GM12878 (cell line): ENCODE measurements around the gene FBXO15. TPM values are rescaled to one million over a fixed set of nuclear protein-coding genes. Genes with fewer than 3 reads are reported as not detected.

ENCODE experiments used
- ATAC-seq: fragments of 200-7000 bp; cut with Tn5 transposase; 3 replicates; pipeline ENCODE4 v1.9.1; 2020; ENCODE audit warnings: mild to moderate bottlenecking, moderate library complexity
- BruUV-seq: library from RNA; stranded (reverse); fragments of 400-500 nt; replicated peaks from 2 replicates; lab custom pipeline; 2021; lab: Mats Ljungman, UMichigan
- CTCF ChIA-PET: fragments of 300-600 bp; sonication (Branson Sonifier 250); formaldehyde crosslinking; extraction: SDS; loops from one replicate; lab custom pipeline; 2021; ENCODE audit warnings: inconsistent platforms; lab: Yijun Ruan, JAX
- POLR2A ChIA-PET: fragments of 350-600 bp; formaldehyde crosslinking; extraction: SDS; loops from one replicate; lab custom pipeline; 2021; ENCODE audit warnings: inconsistent platforms; lab: Charles Lee
- RAD21 ChIA-PET: fragments of 300-600 bp; sonication (Branson Sonifier 250); formaldehyde crosslinking; loops from one replicate; lab custom pipeline; 2023; ENCODE audit warnings: antibody characterized with exemption; ENCODE audit not compliant: unreplicated experiment; lab: Charles Lee
- SMC1A ChIA-PET: fragments of 300-600 bp; sonication (Branson Sonifier 250); formaldehyde crosslinking; loops from one replicate; lab custom pipeline; 2023; ENCODE audit not compliant: unreplicated experiment, uncharacterized antibody; lab: Charles Lee
- DNase-seq: peaks from one replicate; pipeline ENCODE4 v3.0.0-alpha.2; 2011; ENCODE audit warnings: low read depth, low spot score
- FAIRE-seq: peaks from 3 replicates; lab custom pipeline; 2011; peaks lifted over from hg19 to GRCh38; lab: Jason Lieb, UNC
- H2AFZ ChIP-seq: 2 replicates; pipeline ENCODE4 v1.6.0; 2011; ENCODE audit warnings: low read depth, low read length, control low read depth; ENCODE audit not compliant: control insufficient read depth
- H3K27ac ChIP-seq: 2 replicates; pipeline ENCODE4 v1.5.1; 2011; ENCODE audit warnings: control low read depth; ENCODE audit not compliant: control insufficient read depth, insufficient read depth
- H3K27me3 ChIP-seq, 2 experiments: replicated peaks in 1 of 2; 2 replicates each; pipeline versions ENCODE4 v1.6.0 to v1.6.1; 2011; ENCODE audit warnings: low read length in 1 of 2; ENCODE audit not compliant: control insufficient read depth in 2 of 2, insufficient read depth in 2 of 2
- H3K36me3 ChIP-seq, 2 experiments: 2 replicates each; pipeline ENCODE4 v1.5.1; 2011; ENCODE audit warnings: low read length in 1 of 2; ENCODE audit not compliant: control insufficient read depth in 2 of 2, insufficient read depth in 2 of 2
- H3K4me1 ChIP-seq: 2 replicates; pipeline ENCODE4 v1.6.1; 2011; ENCODE audit warnings: mild to moderate bottlenecking, low read length, moderate library complexity, mixed read lengths; ENCODE audit not compliant: control insufficient read depth, insufficient read depth
- H3K4me2 ChIP-seq: 2 replicates; pipeline ENCODE4 v1.6.0; 2011; ENCODE audit warnings: control low read depth; ENCODE audit not compliant: control insufficient read depth, insufficient read depth
- H3K4me3 ChIP-seq: fragments of 200-600 bp; sonication (generic); 2 replicates; pipeline ENCODE4 v1.5.1; 2016
- H3K79me2 ChIP-seq: 2 replicates; pipeline ENCODE4 v1.6.0; 2011; ENCODE audit warnings: low read length; ENCODE audit not compliant: control insufficient read depth, insufficient read depth
- H3K9ac ChIP-seq: 2 replicates; pipeline ENCODE4 v1.8.0; 2011; ENCODE audit warnings: low read length, control low read depth, mixed read lengths; ENCODE audit not compliant: control insufficient read depth, insufficient read depth
- H3K9me3 ChIP-seq: replicated peaks from 3 replicates; pipeline ENCODE4 v1.5.1; 2011; ENCODE audit warnings: mild to moderate bottlenecking, low read length; ENCODE audit not compliant: control insufficient read depth, insufficient read depth
- H4K20me1 ChIP-seq: 2 replicates; pipeline ENCODE4 v1.6.0; 2011; ENCODE audit not compliant: control insufficient read depth, insufficient read depth
- ATF7 ChIP-seq: fragments of 450-650 bp; IDR thresholded peaks from 2 replicates; pipeline ENCODE4 v1.6.1; 2016; ENCODE audit warnings: low read depth, mild to moderate bottlenecking
- BRCA1 ChIP-seq: IDR thresholded peaks from 2 replicates; pipeline ENCODE4 v1.6.1; 2011; ENCODE audit warnings: low read depth, low read length, improper control_type of control experiment
- GABPA ChIP-seq: IDR thresholded peaks from 2 replicates; pipeline ENCODE4 v1.6.1; 2014; ENCODE audit warnings: antibody characterized with exemption, low read depth, mild to moderate bottlenecking, inconsistent platforms
- HDAC6 ChIP-seq: fragments of 200-600 bp; sonication (generic); IDR thresholded peaks from one replicate; pipeline ENCODE4 v1.8.0; 2017; ENCODE audit warnings: antibody characterized with exemption; ENCODE audit not compliant: unreplicated experiment
- KAT2A ChIP-seq: conservative IDR thresholded peaks from 2 replicates; pipeline ENCODE4 v1.6.1; 2011; ENCODE audit warnings: low read depth, low read length; ENCODE audit not compliant: control insufficient read depth
- LARP7 ChIP-seq: fragments of 450-650 bp; IDR thresholded peaks from 2 replicates; pipeline ENCODE4 v1.6.1; 2017; ENCODE audit warnings: mild to moderate bottlenecking
- MEF2B ChIP-seq: fragments of 450-650 bp; IDR thresholded peaks from 2 replicates; pipeline ENCODE4 v1.6.1; 2018; ENCODE audit warnings: mild to moderate bottlenecking, moderate library complexity; ENCODE audit not compliant: partially characterized antibody, poor library complexity, severe bottlenecking
- MXI1 ChIP-seq: fragments of 150-350 bp; IDR thresholded peaks from 2 replicates; pipeline ENCODE4 v1.6.1; 2011; ENCODE audit warnings: low read depth, mild to moderate bottlenecking, inconsistent platforms, low read length, improper control_type of control experiment
- MYC ChIP-seq: IDR thresholded peaks from 2 replicates; pipeline ENCODE4 v1.6.1; 2011; ENCODE audit warnings: mild to moderate bottlenecking, low read length, moderate library complexity, inconsistent platforms; ENCODE audit not compliant: insufficient read depth, insufficient replicate concordance, insufficient read length, severe bottlenecking
- PAX8 ChIP-seq: fragments of 450-650 bp; IDR thresholded peaks from 2 replicates; pipeline ENCODE4 v1.6.1; 2017; ENCODE audit warnings: mild to moderate bottlenecking, moderate library complexity
- PBX3 ChIP-seq: IDR thresholded peaks from 2 replicates; pipeline ENCODE4 v1.6.1; 2011; ENCODE audit warnings: mild to moderate bottlenecking, low read depth, low read length, moderate library complexity; ENCODE audit not compliant: insufficient replicate concordance
- SMC3 ChIP-seq: IDR thresholded peaks from 2 replicates; pipeline ENCODE4 v1.6.1; 2011; ENCODE audit warnings: low read length, improper control_type of control experiment, borderline replicate concordance
- SUZ12 ChIP-seq: fragments of 200-600 bp; sonication (generic); IDR thresholded peaks from one replicate; pipeline ENCODE4 v1.6.1; 2018; ENCODE audit warnings: antibody characterized with exemption, mild to moderate bottlenecking; ENCODE audit not compliant: unreplicated experiment
- ZBED1 ChIP-seq: IDR thresholded peaks from 2 replicates; pipeline ENCODE4 v1.6.1; 2016; ENCODE audit warnings: borderline replicate concordance
- ZZZ3 ChIP-seq: IDR thresholded peaks from 2 replicates; pipeline ENCODE4 v1.6.1; 2011; ENCODE audit warnings: low read depth; ENCODE audit not compliant: control insufficient read depth, insufficient read length
- WGBS: methylation state at CpG from one replicate; pipeline ENCODE4 v1.1.6; 2016; ENCODE audit warnings: low lambda C conversion rate; ENCODE audit not compliant: insufficient replicate concordance, insufficient coverage; ENCODE audit errors: missing lambda C conversion rate; 5-methylcytosine and 5-hydroxymethylcytosine counted together
- in situ Hi-C: fragments of 300-500 bp; cut with MboI; formaldehyde crosslinking; loops from 9 replicates; pipeline ENCODE4 v1.14.3; 2018; ENCODE audit warnings: mixed read lengths
- intact Hi-C: fragments of 100-400 bp; cut with micrococcal nuclease; formaldehyde crosslinking; loops from one replicate; pipeline ENCODE4 v1.14.2; 2022; ENCODE audit not compliant: unreplicated experiment
- polyA plus RNA-seq, 11 experiments: library from polyadenylated mRNA; depleted of rRNA in 4 of 11; unstranded in 6 of 11; stranded (reverse) in 5 of 11; fragments of >200 nt; fragmentation: Nextera tagmentation in 4 of 11; fragmentation: Illumina TruSeq in 1 of 11; extraction: Ambion mirVana in 4 of 11; extraction: Trizol in 1 of 11; gene quantifications; 1 replicate in 1 of 11; 2 replicates in 10 of 11; pipeline versions ENCODE4 v1.2.1 to v1.2.3, GENCODE V29; 2011 to 2016; ENCODE audit warnings: inconsistent platforms in 2 of 11, missing spikeins in 2 of 11, low read depth in 1 of 11
- total RNA-seq, 4 experiments: library from RNA; depleted of rRNA in 3 of 4; stranded (reverse); fragments of >200 nt in 3 of 4; fragmentation: Illumina TruSeq in 1 of 4; extraction: Trizol in 1 of 4; gene quantifications; 2 replicates each; pipeline versions ENCODE4 v1.2.1 to v1.2.3, GENCODE V29; 2013 to 2021

FBXO15 gene
- total and polyA plus RNA-seq, 10 of the 15 experiments (the other 5 are each of a cell fraction or from before 2014, with no cell fraction given): 0.06 to 0.90 (median 0.22) TPM; not detected in 3

DNA sequence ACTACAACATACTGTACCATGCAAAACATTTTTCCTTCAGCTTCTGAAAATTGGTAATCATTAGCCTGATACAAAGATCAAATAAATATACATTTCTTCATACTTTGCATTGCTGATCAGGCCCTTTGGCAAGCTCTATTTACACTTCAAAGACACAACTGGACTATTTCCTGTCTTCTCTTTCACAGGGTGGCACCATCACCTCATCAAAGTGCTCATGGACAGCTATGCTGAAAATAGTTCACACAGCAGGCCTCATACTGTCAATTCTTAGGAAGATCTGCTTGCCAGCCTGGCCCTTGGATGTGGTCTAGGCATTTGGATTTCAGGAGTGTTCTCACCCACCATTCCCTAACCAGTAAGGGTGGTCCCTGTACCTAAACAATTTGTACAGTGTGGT lies 33.9 kb downstream of the FBXO15 start:
- DNase-seq: no peak
- H3K27me3 ChIP-seq: no peaks in the 10 kb centered on the region
- POLR2A ChIA-PET: no interaction called here
- no peak overlapping the region for H3K4me2 ChIP-seq
- no peak for ATAC-seq
- intact Hi-C loops: loop anchor here (5.0 to 10.0 kb wide), 2 partner anchors 71 to 1349 kb away; no protein-coding TSS in a partner anchor
- no peaks in the 10 kb centered on the region for H3K9me3 ChIP-seq
- H2AFZ ChIP-seq: no peak overlapping the region
- no peaks in the 10 kb centered on the region for H3K79me2 ChIP-seq
- H3K4me1 ChIP-seq: no peaks in the 10 kb centered on the region
- SMC1A ChIA-PET: interaction anchor here (0.6 kb wide), 2 partner anchors 11 to 1330 kb away, joined by 3 read pairs; no protein-coding TSS in a partner anchor
- no peak overlapping the region for H3K27ac ChIP-seq
- CTCF ChIA-PET: no interaction called here
- H3K36me3 ChIP-seq: no peaks in the 10 kb centered on the region
- no peak for FAIRE-seq
- in situ Hi-C loops: loop anchor here (25.0 kb wide), 1 partner anchor 1351 kb away; no protein-coding TSS in a partner anchor
- H4K20me1 ChIP-seq: no peaks in the 10 kb centered on the region
- H3K9ac ChIP-seq: no peak overlapping the region
- no peak for TF ChIP-seq HDAC6
- no peak for TF ChIP-seq BRCA1
- TF ChIP-seq ZBED1: no peak
- no peak for TF ChIP-seq MXI1
- TF ChIP-seq LARP7: no peak
- RAD21 ChIA-PET: interaction anchor here (0.6 kb wide), 1 partner anchor 677 kb away, joined by 3 read pairs; no protein-coding TSS in a partner anchor
- BruUV-seq: no TSS peak
- H3K4me3 ChIP-seq: no peak overlapping the region

- H3K4me1 ChIP-seq: no peaks in the 10 kb centered on the region
- in situ Hi-C loops: loop anchor here (25.0 kb wide), 1 partner anchor 1349 kb away; no protein-coding TSS in a partner anchor
- H4K20me1 ChIP-seq: no peaks in the 10 kb centered on the region
- no peaks in the 10 kb centered on the region for H3K27me3 ChIP-seq
- intact Hi-C loops: loop anchor here (5.0 to 10.0 kb wide), 2 partner anchors 69 to 1346 kb away; no protein-coding TSS in a partner anchor
- H3K4me3 ChIP-seq: no peak overlapping the region
- BruUV-seq: no TSS peak
- H3K36me3 ChIP-seq: no peaks in the 10 kb centered on the region
- no peaks in the 10 kb centered on the region for H3K9me3 ChIP-seq
- POLR2A ChIA-PET: no interaction called here
- CTCF ChIA-PET: interaction anchor here (0.9 to 2.1 kb wide), 2 partner anchors 10 to 29 kb away, joined by 5 to 6 read pairs; no protein-coding TSS in a partner anchor
- SMC1A ChIA-PET: interaction anchor here (0.6 kb wide), 2 partner anchors 31 to 67 kb away, joined by 3 read pairs; no protein-coding TSS in a partner anchor
- FAIRE-seq: no peak
- H2AFZ ChIP-seq: no peak overlapping the region
- H3K4me2 ChIP-seq: no peak overlapping the region
- H3K79me2 ChIP-seq: no peaks in the 10 kb centered on the region
- RAD21 ChIA-PET: no interaction called here
- no peak for DNase-seq
- TF ChIP-seq SMC3 (no peak), GABPA (no peak), SUZ12 (no peak), MEF2B (no peak), MYC (no peak), PBX3 (no peak), ZZZ3 (no peak), PAX8 (no peak), ATF7 (no peak), KAT2A (no peak)
- WGBS: 40% methylated on average over 4 of the region's 4 CpGs
- no peak for ATAC-seq
- no peak overlapping the region for H3K27ac ChIP-seq
- H3K9ac ChIP-seq: no peak overlapping the region
Measured at GRCh38 chr18:74110976-74111375, 36.7 kb downstream of the FBXO15 start.
